GM19240 (cell line): ENCODE measurements around the gene PLCB3.
"Not testable (repeated sequence)": the region's sequence is repeated elsewhere in the genome, so short reads cannot be mapped to it uniquely, and the experiment has no call there.

Experiments
- DNase-seq: peaks from one replicate; pipeline ENCODE4 v3.0.0; 2011; ENCODE audit warnings: low spot score; ENCODE audit not compliant: insufficient read length

Gene PLCB3

DNA sequence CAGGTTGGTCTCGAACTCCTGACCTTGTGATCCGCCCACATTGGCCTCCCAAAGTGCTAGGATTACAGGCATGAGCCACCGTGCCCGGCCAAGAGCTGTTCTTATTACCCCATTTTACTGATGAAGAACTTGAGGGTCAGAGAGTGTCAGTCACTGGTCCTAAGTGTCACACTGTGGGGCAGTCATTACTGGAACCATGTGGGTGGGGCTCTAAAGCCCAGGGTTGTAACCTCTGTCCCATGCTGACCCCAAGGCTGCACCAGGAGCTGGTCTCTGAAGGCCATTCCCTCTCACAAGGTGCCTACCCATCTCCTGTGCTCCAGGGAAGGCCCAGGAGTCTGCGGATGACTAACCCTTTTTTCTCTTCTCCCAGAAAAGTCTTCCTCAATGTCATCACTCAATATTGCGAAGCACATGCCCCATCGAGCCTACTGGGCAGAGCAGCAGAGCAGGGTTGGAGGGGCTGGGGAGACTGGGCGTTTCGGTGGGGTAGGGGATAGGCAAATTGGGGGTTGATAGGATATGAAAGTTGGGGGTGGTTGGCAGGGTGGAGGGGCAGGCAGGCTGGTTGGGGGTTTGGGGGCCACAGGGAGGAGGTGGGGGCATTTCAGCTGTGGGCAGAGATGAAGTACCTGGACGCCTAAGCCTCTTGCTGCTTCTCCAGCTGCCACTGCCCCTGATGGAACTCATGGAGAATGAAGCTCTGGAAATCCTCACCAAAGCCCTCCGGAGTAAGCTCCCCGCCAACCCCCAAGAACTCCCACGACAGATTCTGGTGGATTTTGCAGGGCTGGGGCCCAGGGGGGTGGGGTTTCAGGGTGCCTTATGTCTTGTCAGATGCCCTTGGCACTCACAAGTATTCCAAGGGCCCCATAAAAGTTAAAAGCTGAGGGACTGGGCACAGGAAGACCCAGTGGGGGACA lies 52.0 kb downstream of the PLCB3 start:
- DNase-seq: no peak

DNA sequence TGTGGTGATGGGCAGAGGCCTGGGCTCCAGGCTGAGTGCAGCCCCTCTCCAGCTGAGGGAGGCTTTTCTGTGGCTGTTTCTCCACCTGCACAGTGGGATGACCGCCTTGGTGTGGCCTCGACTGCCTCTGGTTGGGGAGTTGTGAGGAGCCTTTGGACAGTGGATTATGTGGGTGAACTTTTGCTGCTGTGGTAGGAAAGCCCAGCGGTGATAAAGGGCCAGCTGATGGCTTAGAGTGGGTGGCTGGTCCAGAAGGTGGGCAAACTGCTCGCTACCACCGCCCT lies 52.6 kb downstream of the PLCB3 start:
- DNase-seq: no peak

GRCh38 chr11:64304316-64305072 lies 53.2 kb downstream of the PLCB3 start:
- DNase-seq: peak; percentile 93

DNA sequence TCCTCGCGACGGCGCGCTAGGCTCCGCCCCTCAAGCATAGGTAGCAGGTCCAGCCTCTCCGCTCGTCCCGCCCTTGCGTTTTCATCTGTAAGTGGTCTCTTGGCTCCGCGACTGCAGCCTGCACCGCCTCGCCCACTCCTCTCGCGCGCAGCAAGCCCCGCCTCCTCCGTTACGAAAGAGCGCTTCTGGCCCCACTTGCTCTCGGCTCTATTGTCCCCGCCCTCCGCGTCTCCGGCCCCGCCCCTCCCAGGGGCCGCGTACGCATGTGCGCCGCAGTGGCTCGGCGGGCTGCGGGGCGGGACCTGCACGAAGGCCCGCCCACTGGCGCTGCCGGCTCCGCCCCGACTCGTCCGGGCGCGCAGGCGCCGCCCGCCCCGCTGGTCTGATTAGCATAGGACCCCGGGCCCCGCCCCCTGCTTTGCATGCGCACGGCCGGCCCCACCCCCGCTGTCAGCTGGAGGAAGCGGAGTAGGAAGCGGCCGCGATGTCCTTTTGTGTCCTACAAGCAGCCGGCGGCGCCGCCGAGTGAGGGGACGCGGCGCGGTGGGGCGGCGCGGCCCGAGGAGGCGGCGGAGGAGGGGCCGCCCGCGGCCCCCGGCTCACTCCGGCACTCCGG lies 53.9 kb downstream of the PLCB3 start, which contains the start of gene ESRRA:
TSS of gene ESRRA (plus strand) at position 450 of the 616 bp plus-strand sequence. CDS start 1,656 bp downstream, outside the sequence.
- peak; percentile 95 for DNase-seq

DNA sequence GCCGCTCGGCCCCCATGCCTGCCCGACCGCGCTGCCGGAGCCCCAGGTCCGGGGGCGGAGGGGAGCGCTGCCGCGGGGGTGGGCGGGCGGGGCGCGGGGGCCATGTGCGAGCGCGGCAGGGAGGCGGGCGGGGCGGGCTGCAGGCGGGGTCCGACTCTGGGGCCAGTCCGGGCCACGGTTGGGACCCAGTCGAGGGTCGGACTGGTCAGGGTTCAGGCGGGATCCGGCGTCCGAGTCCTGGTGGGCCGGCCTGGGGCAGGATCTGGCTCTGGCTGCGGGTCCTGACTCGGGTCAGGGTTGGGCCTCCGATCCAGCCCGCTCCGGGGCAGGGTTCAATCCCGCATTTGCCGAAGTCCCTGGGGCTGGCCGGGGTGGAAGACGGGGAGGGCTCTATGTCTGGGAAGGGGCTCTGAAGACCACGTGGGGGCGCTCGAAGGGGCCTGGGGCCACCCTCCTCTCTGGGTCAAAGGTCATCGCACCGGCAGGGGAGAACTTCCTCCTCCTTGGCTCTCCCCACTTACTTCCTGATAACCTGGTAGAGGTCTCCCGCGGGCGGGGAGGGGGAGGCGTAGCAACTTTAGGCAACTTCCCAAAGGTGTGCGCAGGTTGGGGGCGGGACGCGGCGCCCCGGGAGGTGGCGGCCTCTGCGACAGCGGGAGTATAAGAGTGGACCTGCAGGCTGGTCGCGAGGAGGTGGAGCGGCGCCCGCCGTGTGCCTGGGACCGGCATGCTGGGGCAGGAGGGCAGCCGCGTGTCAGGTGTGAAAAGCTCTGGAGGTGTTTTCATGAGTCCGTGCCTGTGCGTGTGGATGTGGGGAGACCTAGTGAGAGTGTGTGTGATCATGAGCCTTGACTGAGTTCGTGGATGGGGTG lies 54.6 kb downstream of the PLCB3 start:
- DNase-seq: no peak

- DNase-seq: no peak
These were observed 55.2 kb downstream of the PLCB3 start for GRCh38 chr11:64306563-64306875.

GRCh38 chr11:64306876-64307622 lies 55.7 kb downstream of the PLCB3 start:
- DNase-seq: no peak

GRCh38 chr11:64307795-64308194 lies 56.5 kb downstream of the PLCB3 start:
- not testable (repeated sequence) for DNase-seq

DNA sequence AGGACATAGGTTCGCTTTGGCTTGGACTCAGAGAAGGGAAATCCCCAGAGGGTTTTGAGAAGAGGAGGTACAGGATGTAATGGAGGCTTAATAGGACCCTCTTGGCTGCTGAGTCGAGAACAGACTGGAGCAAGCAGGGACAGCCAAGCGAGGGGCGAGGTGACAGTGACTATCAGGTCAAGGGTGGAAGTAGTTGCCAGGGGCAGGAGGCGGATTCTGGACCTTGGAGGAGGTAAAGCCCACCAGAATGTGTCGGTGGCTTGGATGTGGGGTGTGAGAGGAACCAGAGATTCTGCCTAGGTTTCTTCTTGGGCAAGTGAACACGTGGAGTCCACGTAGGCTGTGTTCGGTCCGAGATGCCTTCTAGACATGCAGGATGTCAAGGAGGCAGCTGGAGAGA lies 61.6 kb downstream of the PLCB3 start:
- no peak for DNase-seq

- DNase-seq: no peak
These were observed 62.3 kb downstream of the PLCB3 start for GRCh38 chr11:64313491-64314145.

DNA sequence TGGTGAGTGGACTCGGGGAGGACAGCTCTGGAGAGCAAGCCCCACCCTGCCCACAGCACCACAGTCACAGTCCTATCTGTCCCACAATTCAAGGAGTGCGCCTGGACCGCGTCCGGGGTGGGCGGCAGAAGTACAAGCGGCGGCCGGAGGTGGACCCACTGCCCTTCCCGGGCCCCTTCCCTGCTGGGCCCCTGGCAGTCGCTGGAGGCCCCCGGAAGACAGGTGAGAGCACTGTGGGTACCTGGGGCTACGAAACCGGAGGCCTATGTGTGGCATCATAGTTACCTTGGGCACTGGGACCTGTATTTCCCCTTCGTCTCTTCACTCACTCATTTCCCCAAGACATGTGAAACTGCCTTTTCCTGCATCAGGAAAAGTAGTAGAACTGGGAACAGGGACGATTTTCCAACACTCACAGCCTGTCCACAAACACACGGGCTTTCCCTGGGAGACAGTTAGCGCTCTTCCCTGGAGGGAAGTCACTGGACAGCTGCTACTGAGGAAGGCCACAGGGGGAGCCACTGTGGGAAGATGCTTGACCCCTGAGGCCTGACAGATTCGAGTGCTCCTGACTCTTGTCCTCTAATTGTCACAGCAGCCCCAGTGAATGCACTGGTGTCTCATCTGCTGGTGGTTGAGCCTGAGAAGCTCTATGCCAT lies 62.9 kb downstream of the PLCB3 start:
- DNase-seq: no peak

DNA sequence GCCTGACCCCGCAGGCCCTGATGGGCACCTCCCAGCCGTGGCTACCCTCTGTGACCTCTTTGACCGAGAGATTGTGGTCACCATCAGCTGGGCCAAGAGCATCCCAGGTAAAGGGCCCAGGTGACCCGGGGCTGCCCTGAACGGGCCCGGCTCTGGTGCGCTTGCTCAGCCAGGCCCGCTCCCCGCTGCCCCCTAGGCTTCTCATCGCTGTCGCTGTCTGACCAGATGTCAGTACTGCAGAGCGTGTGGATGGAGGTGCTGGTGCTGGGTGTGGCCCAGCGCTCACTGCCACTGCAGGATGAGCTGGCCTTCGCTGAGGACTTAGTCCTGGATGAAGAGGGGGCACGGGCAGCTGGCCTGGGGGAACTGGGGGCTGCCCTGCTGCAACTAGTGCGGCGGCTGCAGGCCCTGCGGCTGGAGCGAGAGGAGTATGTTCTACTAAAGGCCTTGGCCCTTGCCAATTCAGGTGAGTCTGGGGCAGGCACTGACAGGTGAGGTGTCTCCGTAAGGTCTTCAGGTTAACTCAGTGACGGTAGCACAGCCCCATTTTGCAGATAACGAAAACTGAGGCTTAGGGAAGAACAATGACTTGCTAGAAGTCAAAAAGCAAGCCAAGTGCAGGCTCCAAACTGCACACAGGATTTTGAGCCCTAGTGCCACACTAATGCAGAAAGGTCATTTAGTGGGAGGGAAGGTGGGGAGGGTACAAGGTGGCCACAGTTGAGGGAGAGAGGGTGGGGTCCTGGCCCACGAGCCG lies 63.7 kb downstream of the PLCB3 start:
- DNase-seq: no peak

GRCh38 chr11:64315667-64316526 lies 64.6 kb downstream of the PLCB3 start:
- not testable (repeated sequence) for DNase-seq

DNA sequence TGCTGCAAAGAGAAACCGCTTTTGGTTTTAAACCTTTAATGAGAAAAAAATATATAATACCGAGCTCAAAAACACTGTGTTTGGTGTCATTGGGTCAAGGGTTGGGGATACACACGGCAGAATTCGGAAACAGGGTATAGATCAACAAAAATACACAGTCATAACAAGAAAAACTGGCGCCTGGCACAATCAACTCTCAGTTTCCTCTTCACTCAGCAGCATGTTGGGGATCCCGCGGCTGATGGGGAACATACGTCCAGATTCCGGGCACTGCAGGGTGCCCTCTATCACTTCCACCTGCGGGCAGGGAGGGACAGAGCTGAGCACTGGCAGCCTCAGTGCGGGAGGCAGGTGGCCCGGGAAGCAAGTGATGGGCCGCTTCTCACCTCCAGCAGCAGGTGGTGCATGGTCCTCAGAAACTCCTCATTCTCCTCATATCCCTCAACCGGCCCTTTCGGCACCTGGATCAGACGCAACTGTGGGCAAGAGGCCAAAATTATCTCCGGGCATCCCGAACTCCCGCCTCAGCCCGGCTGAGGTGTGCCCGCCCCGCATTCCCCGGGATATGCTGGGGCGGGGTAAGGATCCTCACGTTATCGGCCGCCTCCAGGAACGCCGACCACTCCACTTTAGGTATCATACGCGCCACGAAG lies 65.5 kb downstream of the PLCB3 start:
- DNase-seq: no peak

DNA sequence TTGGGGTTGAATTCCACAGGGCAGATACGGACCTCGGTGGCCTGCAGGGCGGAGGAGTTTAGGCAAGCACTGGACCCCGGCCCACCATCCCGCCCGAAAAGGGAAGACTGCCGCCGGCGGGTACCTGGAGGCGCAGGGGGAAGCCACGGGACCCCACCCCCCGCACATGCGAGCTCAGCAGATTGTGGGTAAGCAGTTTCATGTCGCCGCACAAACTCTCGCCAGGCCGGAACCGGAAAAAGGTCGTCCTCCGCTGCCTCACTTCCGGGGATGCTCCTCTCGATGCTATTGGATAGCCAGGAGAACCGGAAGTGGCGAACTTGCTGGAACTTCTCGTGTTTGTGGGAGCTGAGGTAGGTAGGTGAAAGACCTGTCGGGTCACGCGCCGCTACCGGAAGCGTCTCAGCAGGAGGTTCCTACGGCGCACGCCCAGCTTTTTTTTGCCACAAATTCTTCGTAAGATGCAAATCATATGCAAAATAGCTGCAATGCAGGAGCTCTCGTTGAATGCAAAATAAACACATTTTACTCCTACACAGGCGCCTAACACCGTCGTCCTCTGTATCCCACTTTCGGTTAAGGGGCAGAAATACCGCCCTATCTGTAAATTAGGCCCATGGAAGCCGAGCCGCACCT lies 66.1 kb downstream of the PLCB3 start, which contains the start of gene TRMT112:
TSS of gene TRMT112 (minus strand) at position 235 of the 636 bp plus-strand sequence. CDS start at position 202, 33 bp downstream.
- peak; percentile 96 for DNase-seq

GRCh38 chr11:64317961-64318765 lies 66.8 kb downstream of the PLCB3 start, which contains the start of gene PRDX5:
Gene PRDX5 (plus strand): TSS chr11:64318121. CDS start chr11:64318216, 95 bp downstream.
- peak; percentile 92 for DNase-seq
